OCI-LY1 (cell line): ENCODE measurements around the gene REPS1.

Experiments
- H2AFZ ChIP-seq: fragments of 200-600 bp; sonication (generic), shearing (Covaris generic); 2 replicates; pipeline ENCODE4 v1.6.0; 2014; ENCODE audit warnings: antibody characterized with exemption, mild to moderate bottlenecking, low read length
- H3F3A ChIP-seq: fragments of 200-600 bp; sonication (generic), shearing (Covaris generic); 2 replicates; pipeline ENCODE4 v1.6.0; 2014; ENCODE audit warnings: mild to moderate bottlenecking, antibody characterized with exemption, low read length, moderate library complexity; ENCODE audit not compliant: insufficient read depth
- H3K27ac ChIP-seq: fragments of 200-600 bp; sonication (generic); 2 replicates; pipeline ENCODE4 v1.5.1; 2014; ENCODE audit warnings: low read length, mixed run types, mild to moderate bottlenecking, low read depth; ENCODE audit not compliant: poor library complexity, severe bottlenecking
- H3K27me3 ChIP-seq: fragments of 200-600 bp; sonication (generic); 2 replicates; pipeline ENCODE4 v1.6.0; 2014; ENCODE audit warnings: antibody characterized with exemption, mild to moderate bottlenecking, low read length, moderate library complexity; ENCODE audit not compliant: insufficient read depth
- H3K36me3 ChIP-seq: fragments of 200-600 bp; sonication (generic); 2 replicates; pipeline ENCODE4 v1.6.1; 2014; ENCODE audit warnings: mild to moderate bottlenecking, antibody characterized with exemption, low read length, moderate library complexity, mixed read lengths; ENCODE audit not compliant: insufficient read depth
- H3K4me1 ChIP-seq: fragments of 200-600 bp; sonication (generic); 2 replicates; pipeline ENCODE4 v1.5.1; 2014; ENCODE audit warnings: mild to moderate bottlenecking, low read length, moderate library complexity; ENCODE audit not compliant: insufficient read depth, severe bottlenecking
- H3K4me2 ChIP-seq: fragments of 200-600 bp; sonication (generic), shearing (Covaris generic); 2 replicates; pipeline ENCODE4 v1.6.1; 2014; ENCODE audit warnings: low read length
- H3K4me3 ChIP-seq: fragments of 200-600 bp; sonication (generic); 2 replicates; pipeline ENCODE4 v1.5.1; 2014; ENCODE audit warnings: low read length, low read depth, mild to moderate bottlenecking, mixed read lengths; ENCODE audit not compliant: poor library complexity, severe bottlenecking
- H3K79me2 ChIP-seq: fragments of 200-600 bp; shearing (Covaris generic); 2 replicates; pipeline ENCODE4 v1.6.1; 2016; ENCODE audit warnings: mixed run types, low read length, mixed read lengths; ENCODE audit not compliant: insufficient read depth
- H3K9ac ChIP-seq: fragments of 200-600 bp; sonication (generic), shearing (Covaris generic); 2 replicates; pipeline ENCODE4 v1.6.1; 2014; ENCODE audit warnings: mild to moderate bottlenecking, low read length, mixed read lengths
- H3K9me2 ChIP-seq: fragments of 200-600 bp; sonication (generic), shearing (Covaris generic); 2 replicates; pipeline ENCODE4 v1.6.1; 2014; ENCODE audit warnings: low read depth, mild to moderate bottlenecking, low read length, mixed read lengths
- H3K9me3 ChIP-seq: fragments of 200-600 bp; shearing (Covaris generic); 2 replicates; pipeline ENCODE4 v1.6.1; 2014; ENCODE audit warnings: low read length, mixed read lengths
- H4K20me1 ChIP-seq: fragments of 200-600 bp; sonication (generic), shearing (Covaris generic); 2 replicates; pipeline ENCODE4 v1.6.0; 2016; ENCODE audit warnings: mild to moderate bottlenecking, low read length; ENCODE audit not compliant: insufficient read depth
- CTCF ChIP-seq: fragments of 200-600 bp; sonication (generic), shearing (Covaris generic); IDR thresholded peaks from 2 replicates; pipeline ENCODE4 v1.5.1; 2017; ENCODE audit warnings: mild to moderate bottlenecking, antibody characterized with exemption, low read length, moderate library complexity, mixed read lengths
- EZH2 ChIP-seq: fragments of 200-600 bp; sonication (generic), shearing (Covaris generic); IDR thresholded peaks from 2 replicates; pipeline ENCODE4 v1.8.0; 2017; ENCODE audit warnings: borderline replicate concordance, mixed run types, mild to moderate bottlenecking, antibody characterized with exemption, low read length, moderate library complexity, mixed read lengths

Gene REPS1

GRCh38 chr6:138907167-138907566, 80.9 kb downstream of the REPS1 start:
- Histone ChIP-seq H3F3A (no peaks in the 10 kb centered on the region), H3K9me2 (no peaks in the 10 kb centered on the region), H3K27ac (no peak overlapping the region), H2AFZ (no peak overlapping the region), H3K9me3 (no peaks in the 10 kb centered on the region), H4K20me1 (no peaks in the 10 kb centered on the region), H3K36me3 (peaks cover 65% of the 10 kb centered on the region), H3K79me2 (no peaks in the 10 kb centered on the region), H3K4me3 (no peak overlapping the region), H3K4me2 (no peak overlapping the region), H3K9ac (no peak overlapping the region), H3K4me1 (peaks cover 9% of the 10 kb centered on the region), H3K27me3 (no peaks in the 10 kb centered on the region)
- TF ChIP-seq CTCF (no peak), EZH2 (no peak)

DNA sequence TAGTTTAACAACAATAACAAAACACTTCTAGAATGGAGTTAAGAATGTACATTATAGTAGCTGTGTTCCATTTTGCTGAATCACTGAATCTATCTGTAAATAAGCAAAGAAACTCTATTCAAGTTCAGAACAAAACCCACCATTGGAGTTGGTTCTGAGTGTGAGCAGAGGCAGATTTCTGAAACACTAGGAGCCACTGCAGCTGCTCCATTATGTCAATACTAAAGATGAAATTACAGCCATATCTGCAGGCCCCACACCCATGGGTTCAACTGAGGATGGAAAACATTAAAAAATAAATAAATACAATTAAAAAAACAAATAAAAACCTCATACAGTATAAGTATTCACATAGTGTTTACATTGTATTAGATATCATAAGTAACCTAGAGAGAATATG, 91.0 kb downstream of the REPS1 start:
- Histone ChIP-seq H4K20me1 (no peaks in the 10 kb centered on the region), H3K4me1 (no peaks in the 10 kb centered on the region), H3K9ac (no peak overlapping the region), H3K4me3 (no peak overlapping the region), H3K27me3 (no peaks in the 10 kb centered on the region), H3K27ac (no peak overlapping the region), H3F3A (no peaks in the 10 kb centered on the region), H3K9me2 (no peaks in the 10 kb centered on the region), H3K9me3 (no peaks in the 10 kb centered on the region), H3K36me3 (peaks cover 6% of the 10 kb centered on the region; the same call in 1 of the 2 replicates), H2AFZ (no peak overlapping the region), H3K79me2 (no peaks in the 10 kb centered on the region), H3K4me2 (no peak overlapping the region)
- no peak for TF ChIP-seq EZH2
- TF ChIP-seq CTCF, result no peak

GRCh38 chr6:138896104-138896756, 91.8 kb downstream of the REPS1 start:
- no peak for TF ChIP-seq EZH2
- no peak for TF ChIP-seq CTCF
- Histone ChIP-seq H3K36me3 (peaks cover 6% of the 10 kb centered on the region; the same call in 1 of the 2 replicates), H3K79me2 (no peaks in the 10 kb centered on the region), H3K9me3 (no peaks in the 10 kb centered on the region), H2AFZ (no peak overlapping the region), H3K4me1 (no peaks in the 10 kb centered on the region), H3F3A (no peaks in the 10 kb centered on the region), H3K9me2 (no peaks in the 10 kb centered on the region), H3K4me2 (no peak overlapping the region), H4K20me1 (no peaks in the 10 kb centered on the region), H3K27me3 (no peaks in the 10 kb centered on the region), H3K9ac (no peak overlapping the region), H3K27ac (no peak overlapping the region), H3K4me3 (no peak overlapping the region)
